Endothelial cell of umbilical vein (primary cell): ENCODE results near the gene PRR23A. TPM values are rescaled to one million over a fixed set of nuclear protein-coding genes. Genes with fewer than 3 reads are reported as not detected.

ENCODE experiments used
- BruUV-seq: library from RNA; stranded (reverse); fragments of 400-500 nt; replicated peaks from 2 replicates; lab custom pipeline; 2021; lab: Mats Ljungman, UMichigan
- CTCF ChIA-PET: fragments of 300-600, 350-600 bp; sonication (Branson Sonifier 250); formaldehyde crosslinking; loops from one replicate; lab custom pipeline; 2021; ENCODE audit warnings: antibody characterized with exemption, inconsistent platforms; lab: Charles Lee
- POLR2A ChIA-PET: fragments of 300-600, 350-600 bp; sonication (Branson Sonifier 250); formaldehyde crosslinking; loops from one replicate; lab custom pipeline; 2021; ENCODE audit warnings: antibody characterized with exemption, inconsistent platforms; lab: Charles Lee
- DNase-seq: peaks from one replicate; pipeline ENCODE4 v3.0.0-alpha.2; 2011; ENCODE audit warnings: low read depth, low spot score
- FAIRE-seq: peaks from 2 replicates; lab custom pipeline; 2011; peaks lifted over from hg19 to GRCh38; lab: Jason Lieb, UNC
- H2AFZ ChIP-seq: 2 replicates; pipeline ENCODE4 v1.6.0; 2012; ENCODE audit warnings: low read depth, low read length, control low read depth, inconsistent platforms
- H3K27ac ChIP-seq: 2 replicates; pipeline ENCODE4 v1.5.1; 2011; ENCODE audit warnings: low read depth, mild to moderate bottlenecking, control low read depth, low read length, moderate library complexity; ENCODE audit not compliant: insufficient read depth
- H3K27me3 ChIP-seq, 2 experiments: 2 replicates each; pipeline versions ENCODE4 v1.6.0 to v1.6.1; 2011; ENCODE audit warnings: low read length in 2 of 2, mixed read lengths in 1 of 2; ENCODE audit not compliant: control insufficient read depth in 2 of 2, insufficient read depth in 2 of 2
- H3K36me3 ChIP-seq, 2 experiments: 2 replicates in 1 of 2; 3 replicates in 1 of 2; pipeline ENCODE4 v1.5.1; 2011; ENCODE audit warnings: low read length in 2 of 2, mild to moderate bottlenecking in 1 of 2, moderate library complexity in 1 of 2; ENCODE audit not compliant: control insufficient read depth in 2 of 2, insufficient read depth in 2 of 2; ENCODE audit errors: extremely low read depth in 1 of 2
- H3K4me1 ChIP-seq: 3 replicates; pipeline ENCODE4 v1.5.1; 2011; ENCODE audit warnings: mild to moderate bottlenecking, low read length; ENCODE audit not compliant: control insufficient read depth, insufficient read depth; ENCODE audit errors: extremely low read depth
- H3K4me2 ChIP-seq: 2 replicates; pipeline ENCODE4 v1.6.1; 2011; ENCODE audit warnings: low read length, control low read depth, mixed read lengths; ENCODE audit not compliant: insufficient read depth
- H3K4me3 ChIP-seq, 3 experiments: fragments of 200-600 bp in 1 of 3; sonication (generic), shearing (Covaris generic) in 1 of 3; replicated peaks in 1 of 3; 2 replicates each; pipeline ENCODE4 v1.5.1; 2011 to 2016; ENCODE audit warnings: control low read depth in 3 of 3, low read length in 3 of 3, mild to moderate bottlenecking in 2 of 3, inconsistent platforms in 1 of 3, low read depth in 1 of 3, moderate library complexity in 1 of 3; ENCODE audit not compliant: insufficient read depth in 1 of 3
- H3K79me2 ChIP-seq: 2 replicates; pipeline ENCODE4 v1.6.0; 2012; ENCODE audit warnings: low read length, inconsistent platforms; ENCODE audit not compliant: control insufficient read depth, insufficient read depth
- H3K9ac ChIP-seq: replicated peaks from 2 replicates; pipeline ENCODE3; 2011; ENCODE audit warnings: low read length, control low read depth; ENCODE audit not compliant: insufficient read depth; ENCODE audit errors: extremely low read depth
- H3K9me1 ChIP-seq: replicated peaks from 3 replicates; pipeline ENCODE4 v1.6.0; 2011; ENCODE audit warnings: mild to moderate bottlenecking, low read length; ENCODE audit not compliant: control insufficient read depth, insufficient read depth; ENCODE audit errors: extremely low read depth
- H3K9me3 ChIP-seq: replicated peaks from 2 replicates; pipeline ENCODE4 v1.5.1; 2012; ENCODE audit warnings: low read length, inconsistent platforms; ENCODE audit not compliant: control insufficient read depth, insufficient read depth
- H4K20me1 ChIP-seq: replicated peaks from 2 replicates; pipeline ENCODE3; 2011; ENCODE audit warnings: mild to moderate bottlenecking, low read length; ENCODE audit not compliant: control insufficient read depth, insufficient read depth; ENCODE audit errors: extremely low read depth
- CTCF ChIP-seq, 2 donors: IDR thresholded peaks; 1 replicate in 1 of 2; 2 replicates in 1 of 2; pipeline ENCODE4 v1.5.1; 2011; ENCODE audit warnings: low read length in 2 of 2, mild to moderate bottlenecking in 2 of 2, moderate library complexity in 2 of 2, control low read depth in 1 of 2, inconsistent platforms in 1 of 2, low read depth in 1 of 2; ENCODE audit not compliant: insufficient read depth in 1 of 2; ENCODE audit errors: extremely low read depth in 1 of 2
- EZH2 ChIP-seq: IDR thresholded peaks from 2 replicates; pipeline ENCODE4 v1.6.1; 2012; ENCODE audit warnings: borderline replicate concordance, low read depth, mild to moderate bottlenecking, moderate library complexity, low read length, inconsistent platforms; ENCODE audit not compliant: severe bottlenecking
- FOS ChIP-seq: IDR thresholded peaks from 2 replicates; pipeline ENCODE4 v1.6.1; 2011; ENCODE audit warnings: mild to moderate bottlenecking, low read length, moderate library complexity, borderline replicate concordance; ENCODE audit not compliant: insufficient read depth
- GATA2 ChIP-seq: IDR thresholded peaks from 2 replicates; pipeline ENCODE4 v1.7.0; 2011; ENCODE audit warnings: low read depth, mild to moderate bottlenecking, moderate library complexity, mixed read lengths, low read length; ENCODE audit not compliant: insufficient read length, insufficient read depth
- JUN ChIP-seq: IDR thresholded peaks from 2 replicates; pipeline ENCODE4 v1.6.1; 2011; ENCODE audit warnings: borderline replicate concordance, low read depth; ENCODE audit not compliant: insufficient read length, insufficient read depth
- MAX ChIP-seq: IDR thresholded peaks from 2 replicates; pipeline ENCODE4 v1.6.1; 2011; ENCODE audit not compliant: insufficient read depth, insufficient read length
- POLR2A ChIP-seq: IDR thresholded peaks from 2 replicates; pipeline ENCODE4 v1.6.1; 2012; ENCODE audit warnings: low read depth, mild to moderate bottlenecking, control low read depth, low read length
- POLR2AphosphoS5 ChIP-seq: IDR thresholded peaks from 2 replicates; pipeline ENCODE4 v1.6.1; 2012; ENCODE audit warnings: low read depth, mild to moderate bottlenecking, control low read depth, low read length, moderate library complexity; ENCODE audit not compliant: insufficient read depth
- dilution Hi-C: fragments of 300-500 bp; cut with MboI; formaldehyde crosslinking; loops from one replicate; pipeline ENCODE4 v1.15.0; 2019; ENCODE audit warnings: low sequenced_read_pairs; ENCODE audit not compliant: extremely low pct_ligation_motif_present
- intact Hi-C: fragments of 100-400 bp; cut with micrococcal nuclease; formaldehyde crosslinking; loops from one replicate; pipeline ENCODE4 v1.10.0; 2022
- polyA plus RNA-seq, 4 experiments: library from polyadenylated mRNA; depleted of rRNA in 3 of 4; stranded (reverse) in 3 of 4; unstranded in 1 of 4; fragments of >200 nt; gene quantifications; 2 replicates each; pipeline versions ENCODE4 v1.2.1 to v1.2.3, GENCODE V29; 2011 to 2012; ENCODE audit warnings: missing spikeins in 1 of 4
- total RNA-seq: library from RNA; stranded (reverse); gene quantifications from 2 replicates; pipeline ENCODE4 v1.2.3, GENCODE V29; 2021

Gene PRR23A
- total and polyA plus RNA-seq, 2 donors (not counting 3 experiments of a cell fraction or from before 2014, with no cell fraction given), result not detected

- Histone ChIP-seq H3K9ac (no peak overlapping the region), H4K20me1 (no peaks in the 10 kb centered on the region), H3K36me3 (no peaks in the 10 kb centered on the region), H3K27ac (no peak overlapping the region), H3K27me3 (peaks cover 3 to 6% of the 10 kb centered on the region in 2 experiments), H3K4me2 (no peak overlapping the region), H2AFZ (no peak overlapping the region), H3K9me1 (no peaks in the 10 kb centered on the region), H3K4me3 (no peak overlapping the region), H3K9me3 (no peaks in the 10 kb centered on the region), H3K4me1 (no peaks in the 10 kb centered on the region), H3K79me2 (no peaks in the 10 kb centered on the region)
- no peak for DNase-seq
- POLR2A ChIA-PET, result no interaction called here
- no peak for TF ChIP-seq MAX
- TF ChIP-seq POLR2AphosphoS5, result no peak
- intact Hi-C loops, result no loop called here
- BruUV-seq, result no TSS peak
- no peak for FAIRE-seq
- dilution Hi-C loops, result no loop called here
- CTCF ChIA-PET, result no interaction called here
Measured at GRCh38 chr3:138984816-138985215, 21.3 kb downstream of the PRR23A start.

GRCh38 chr3:138976047-138976446 is 30.0 kb downstream of the PRR23A start:
- H3K9ac ChIP-seq, result no peak overlapping the region
- H3K4me2 ChIP-seq, result no peak overlapping the region
- H3K4me3 ChIP-seq, result no peak overlapping the region
- no peak for DNase-seq
- no peaks in the 10 kb centered on the region for H3K36me3 ChIP-seq
- no peaks in the 10 kb centered on the region for H4K20me1 ChIP-seq
- POLR2A ChIA-PET, result no interaction called here
- dilution Hi-C loops, result no loop called here
- H3K4me1 ChIP-seq, result no peaks in the 10 kb centered on the region
- intact Hi-C loops, result no loop called here
- CTCF ChIA-PET, result interaction anchor here (1.2 kb wide), 1 partner anchor 497 kb away, joined by 4 read pairs; no protein-coding TSS in a partner anchor
- TF ChIP-seq JUN (no peak), GATA2 (no peak), FOS (no peak), POLR2AphosphoS5 (no peak), MAX (no peak), EZH2 (no peak), CTCF (IDR thresholded peaks at IDR 0.05; ENCODE audit: extremely low read depth in 1 of 2, insufficient read depth in 1 of 2, low read depth in 1 of 2, low read length in 2 of 2) (no peak), POLR2A (no peak)
- no peaks in the 10 kb centered on the region for H3K79me2 ChIP-seq
- no peak overlapping the region for H2AFZ ChIP-seq
- no TSS peak for BruUV-seq
- no peaks in the 10 kb centered on the region for H3K9me1 ChIP-seq
- no peaks in the 10 kb centered on the region for H3K9me3 ChIP-seq
- H3K27ac ChIP-seq, result no peak overlapping the region
- FAIRE-seq, result no peak
- H3K27me3 ChIP-seq, result peaks cover 0 to 3% of the 10 kb centered on the region in 2 experiments
